Parathyroid adenoma (tissue), 2 donors: Measurements from ENCODE around the gene AQR.
"Not testable (repeated sequence)": the region's sequence is repeated elsewhere in the genome, so short reads cannot be mapped to it uniquely, and the experiment has no call there.

Experiments
- H2AFZ ChIP-seq: fragments of 300-600 bp; sonication (generic); one replicate; pipeline ENCODE4 v1.7.0; 2017; ENCODE audit warnings: antibody characterized with exemption, mild to moderate bottlenecking
- H3K27ac ChIP-seq: fragments of 300-600 bp; sonication (generic); one replicate; pipeline ENCODE4 v1.7.0; 2017
- H3K27me3 ChIP-seq: fragments of 300-600 bp; sonication (generic); one replicate; pipeline ENCODE4 v1.7.0; 2017; ENCODE audit warnings: low read length; ENCODE audit not compliant: control insufficient read depth, insufficient read depth
- H3K36me3 ChIP-seq: fragments of 300-600 bp; sonication (generic); one replicate; pipeline ENCODE4 v1.7.0; 2017; ENCODE audit warnings: low read length; ENCODE audit not compliant: control insufficient read depth, insufficient read depth
- H3K4me1 ChIP-seq: fragments of 300-600 bp; sonication (generic); one replicate; pipeline ENCODE4 v1.7.0; 2017; ENCODE audit warnings: control low read depth
- H3K4me2 ChIP-seq: fragments of 300-600 bp; sonication (generic); one replicate; pipeline ENCODE4 v1.7.0; 2017; ENCODE audit warnings: low read length
- H3K4me3 ChIP-seq: fragments of 300-600 bp; sonication (generic); one replicate; pipeline ENCODE4 v1.7.0; 2017; ENCODE audit warnings: low read depth, low read length
- H3K79me2 ChIP-seq: fragments of 300-600 bp; sonication (generic); one replicate; pipeline ENCODE4 v1.7.0; 2017; ENCODE audit warnings: control low read depth
- H3K9ac ChIP-seq: fragments of 300-600 bp; sonication (generic); one replicate; pipeline ENCODE4 v1.7.0; 2017; ENCODE audit warnings: mild to moderate bottlenecking
- H3K9me3 ChIP-seq: fragments of 300-600 bp; sonication (generic); one replicate; pipeline ENCODE4 v1.7.0; 2017; ENCODE audit warnings: low read length; ENCODE audit not compliant: control insufficient read depth
- TF ChIP-seq, protein P1 (sequence below): fragments of 300-600 bp; sonication (generic); IDR thresholded peaks from one replicate; pipeline ENCODE4 v1.7.0; 2017; ENCODE audit warnings: antibody characterized with exemption, mild to moderate bottlenecking
- donor health status: primary hyperparathyroidism.

AQR gene

DNA sequence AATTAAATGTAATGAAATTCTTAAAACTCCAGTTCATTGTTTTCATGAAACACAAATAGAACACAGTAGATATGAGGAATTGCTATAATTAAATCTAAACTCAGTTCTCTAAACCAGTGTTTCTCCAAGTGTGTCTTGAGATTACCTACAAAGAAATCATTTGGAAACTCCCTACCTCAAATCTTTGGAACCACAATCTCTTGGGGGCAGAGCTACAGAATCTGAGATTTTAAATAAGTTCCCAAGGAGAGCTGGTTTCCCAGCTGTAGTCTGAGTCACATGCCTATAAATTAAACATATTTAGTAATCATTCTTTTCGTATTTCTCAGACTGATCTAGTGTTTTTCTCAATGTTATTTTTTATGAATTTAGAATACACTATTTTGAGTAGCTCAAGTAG lies 157.2 kb downstream of the AQR start:
- H3K79me2 ChIP-seq: no peaks in the 10 kb centered on the region
- H3K4me2 ChIP-seq: no peak overlapping the region
- no peak overlapping the region for H2AFZ ChIP-seq
- TF ChIP-seq, protein P1, sequence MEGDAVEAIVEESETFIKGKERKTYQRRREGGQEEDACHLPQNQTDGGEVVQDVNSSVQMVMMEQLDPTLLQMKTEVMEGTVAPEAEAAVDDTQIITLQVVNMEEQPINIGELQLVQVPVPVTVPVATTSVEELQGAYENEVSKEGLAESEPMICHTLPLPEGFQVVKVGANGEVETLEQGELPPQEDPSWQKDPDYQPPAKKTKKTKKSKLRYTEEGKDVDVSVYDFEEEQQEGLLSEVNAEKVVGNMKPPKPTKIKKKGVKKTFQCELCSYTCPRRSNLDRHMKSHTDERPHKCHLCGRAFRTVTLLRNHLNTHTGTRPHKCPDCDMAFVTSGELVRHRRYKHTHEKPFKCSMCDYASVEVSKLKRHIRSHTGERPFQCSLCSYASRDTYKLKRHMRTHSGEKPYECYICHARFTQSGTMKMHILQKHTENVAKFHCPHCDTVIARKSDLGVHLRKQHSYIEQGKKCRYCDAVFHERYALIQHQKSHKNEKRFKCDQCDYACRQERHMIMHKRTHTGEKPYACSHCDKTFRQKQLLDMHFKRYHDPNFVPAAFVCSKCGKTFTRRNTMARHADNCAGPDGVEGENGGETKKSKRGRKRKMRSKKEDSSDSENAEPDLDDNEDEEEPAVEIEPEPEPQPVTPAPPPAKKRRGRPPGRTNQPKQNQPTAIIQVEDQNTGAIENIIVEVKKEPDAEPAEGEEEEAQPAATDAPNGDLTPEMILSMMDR: no peak
- H3K27ac ChIP-seq: no peak overlapping the region
- no peaks in the 10 kb centered on the region for H3K4me1 ChIP-seq
- H3K9ac ChIP-seq: no peak overlapping the region
- H3K9me3 ChIP-seq: no peaks in the 10 kb centered on the region
- no peak overlapping the region for H3K4me3 ChIP-seq
- H3K36me3 ChIP-seq: no peaks in the 10 kb centered on the region
- no peaks in the 10 kb centered on the region for H3K27me3 ChIP-seq

DNA sequence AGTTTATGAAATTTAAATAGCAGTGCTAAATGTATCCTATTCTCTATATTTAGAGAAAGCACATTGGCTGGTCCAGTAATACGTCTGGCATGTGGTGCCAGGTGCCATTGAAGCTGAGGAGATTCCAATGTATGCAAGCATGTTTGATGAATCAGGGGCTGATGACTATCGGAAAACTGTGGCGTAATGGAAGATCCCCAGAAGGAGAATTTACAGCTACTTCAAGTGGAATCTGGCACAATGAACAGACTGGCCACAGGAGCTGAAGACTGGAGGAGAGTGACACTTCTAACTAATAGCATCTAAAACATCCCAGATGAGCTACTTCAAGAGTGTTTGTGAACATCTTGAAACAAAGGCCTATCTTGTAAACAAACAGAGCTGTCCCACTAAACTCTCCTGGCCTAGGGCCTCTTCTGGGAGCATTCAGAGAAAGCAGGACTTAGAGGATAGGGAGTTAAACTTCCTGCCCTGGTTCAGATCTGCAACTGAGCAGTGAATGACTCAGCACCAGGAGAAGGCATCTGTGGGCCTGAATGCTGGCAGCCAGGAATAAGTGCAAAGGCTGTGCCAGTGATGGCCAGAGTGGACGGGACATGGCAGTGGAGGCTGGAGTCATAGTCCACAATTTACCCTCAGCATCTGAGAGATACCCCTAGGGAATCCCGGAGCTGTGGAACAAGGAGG lies 159.0 kb downstream of the AQR start:
- Histone ChIP-seq H3K9me3 (no peaks in the 10 kb centered on the region), H3K27ac (no peak overlapping the region), H3K4me3 (no peak overlapping the region), H3K27me3 (no peaks in the 10 kb centered on the region), H3K4me2 (no peak overlapping the region), H3K79me2 (no peaks in the 10 kb centered on the region), H3K9ac (no peak overlapping the region), H3K4me1 (no peaks in the 10 kb centered on the region), H2AFZ (no peak overlapping the region), H3K36me3 (no peaks in the 10 kb centered on the region)
- TF ChIP-seq, protein P1: no peak

DNA sequence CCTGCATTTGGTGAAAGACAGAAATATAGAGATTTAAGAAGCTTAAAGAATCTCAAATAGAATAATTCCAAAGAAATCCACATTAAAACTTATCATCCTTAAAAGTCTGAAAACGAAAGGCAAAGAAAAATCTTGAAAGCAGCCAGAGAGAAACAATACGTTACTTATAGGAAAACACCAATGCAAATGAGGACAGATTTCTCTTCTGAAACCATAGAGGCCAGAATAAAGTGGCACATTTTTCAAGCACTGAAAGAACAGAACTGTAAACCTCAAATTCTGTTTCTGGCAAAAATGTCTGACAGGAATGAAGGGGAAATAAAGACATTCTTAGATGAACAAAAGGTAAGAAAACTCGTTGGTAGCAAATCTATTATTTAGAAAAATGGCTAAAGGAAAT lies 160.4 kb downstream of the AQR start:
- Histone ChIP-seq H3K4me1 (peaks cover 3% of the 10 kb centered on the region), H2AFZ (no peak overlapping the region), H3K9ac (no peak overlapping the region), H3K27ac (no peak overlapping the region), H3K36me3 (no peaks in the 10 kb centered on the region), H3K9me3 (no peaks in the 10 kb centered on the region), H3K4me2 (no peak overlapping the region), H3K4me3 (no peak overlapping the region), H3K79me2 (no peaks in the 10 kb centered on the region), H3K27me3 (no peaks in the 10 kb centered on the region)
- TF ChIP-seq, protein P1: no peak

DNA sequence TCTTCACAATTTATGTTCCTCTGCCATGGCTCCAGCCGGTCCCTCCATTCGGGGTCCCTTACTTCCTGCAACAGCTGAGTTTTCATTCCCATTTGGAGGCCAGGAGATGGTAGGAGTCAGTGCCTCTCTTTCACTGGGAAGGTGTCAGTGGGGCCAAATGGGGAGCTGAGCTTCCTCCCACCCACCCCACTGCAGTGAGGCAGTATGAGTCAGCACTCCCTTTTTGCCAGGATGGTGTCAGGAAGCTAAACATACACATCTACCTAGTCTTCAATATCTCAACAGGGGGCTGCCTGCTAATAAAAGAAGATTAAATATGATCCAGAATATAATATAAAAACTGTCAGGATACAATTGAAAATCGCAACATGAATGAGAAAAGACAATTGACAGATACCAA lies 161.5 kb downstream of the AQR start:
- Histone ChIP-seq H3K9ac (no peak overlapping the region), H3K36me3 (no peaks in the 10 kb centered on the region), H3K79me2 (no peaks in the 10 kb centered on the region), H3K27ac (no peak overlapping the region), H3K9me3 (no peaks in the 10 kb centered on the region), H3K27me3 (no peaks in the 10 kb centered on the region), H2AFZ (no peak overlapping the region), H3K4me3 (no peak overlapping the region), H3K4me1 (peaks cover 5% of the 10 kb centered on the region), H3K4me2 (no peak overlapping the region)
- TF ChIP-seq, protein P1: no peak

DNA sequence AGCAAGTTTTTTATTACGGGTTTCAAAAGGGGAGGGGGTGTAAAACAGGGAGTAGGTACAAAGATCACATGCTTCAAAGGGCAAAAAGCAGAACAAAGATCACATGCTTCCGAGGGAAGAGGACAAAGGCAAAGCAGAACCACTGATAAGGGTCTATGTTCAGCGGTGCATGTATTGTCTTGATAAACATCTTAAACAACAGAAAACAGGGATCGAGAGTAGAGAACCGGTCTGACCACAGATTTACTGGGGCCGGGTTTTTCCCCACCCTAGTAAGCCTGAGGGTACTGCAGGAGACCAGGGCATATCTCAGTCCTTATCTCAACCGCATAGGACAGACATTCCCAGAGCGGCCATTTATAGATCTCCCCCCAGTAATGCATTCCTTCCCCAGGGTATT lies 162.3 kb downstream of the AQR start:
- H3K4me3 ChIP-seq, H3K9me3 ChIP-seq, H2AFZ ChIP-seq, H3K79me2 ChIP-seq, H3K36me3 ChIP-seq, H3K27ac ChIP-seq, H3K9ac ChIP-seq, H3K27me3 ChIP-seq, H3K4me2 ChIP-seq, H3K4me1 ChIP-seq: not testable (repeated sequence)
